ENCODE results near the gene CAPZB.

The CAPZB gene

DNA sequence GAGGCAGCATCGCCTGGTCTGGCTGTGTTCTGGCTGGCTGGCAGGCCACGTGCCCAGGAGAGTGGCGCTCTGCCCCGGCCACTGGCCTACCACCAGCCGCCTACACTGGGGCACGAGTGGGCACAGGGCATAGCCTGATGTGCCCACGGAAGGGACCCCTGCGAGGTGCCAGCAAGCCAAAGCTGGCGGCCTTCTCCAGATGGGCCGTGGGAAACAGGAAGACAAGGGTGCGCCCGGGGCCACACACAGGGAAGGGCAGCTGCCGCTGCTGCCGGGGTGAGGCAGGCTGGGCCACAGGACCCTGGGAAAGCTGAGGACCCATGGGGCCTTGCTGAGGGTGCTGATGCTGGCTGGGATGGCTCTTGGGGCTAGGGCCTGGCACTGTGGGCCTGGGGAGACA is 132.5 kb downstream of the CAPZB start:
- H3K4me1 ChIP-seq (ENCODE audit: control insufficient read depth, insufficient read depth, low read length): peaks cover 16% of the 10 kb centered on the region

GRCh38 chr1:19351873-19352272 is 133.5 kb downstream of the CAPZB start:
- Histone ChIP-seq H3K27me3 (ENCODE audit: control insufficient read depth, insufficient read depth, low read length) (no peaks in the 10 kb centered on the region), H3K4me3 (ENCODE audit: low read depth, low read length) (no peak overlapping the region), H3K4me1 (ENCODE audit: control insufficient read depth, insufficient read depth, low read length) (peaks cover 16% of the 10 kb centered on the region), H3K9ac (ENCODE audit: low read depth, low read length) (no peak overlapping the region), H3K9me3 (ENCODE audit: control insufficient read depth, insufficient read depth, low read length) (no peaks in the 10 kb centered on the region), H3K36me3 (ENCODE audit: control insufficient read depth, insufficient read depth, low read length) (peaks cover 49% of the 10 kb centered on the region)

More for the DNA sequence above, 132.5 kb downstream of the CAPZB start:
- no peak overlapping the region for H3K4me3 ChIP-seq (ENCODE audit: low read depth, low read length)
- H3K36me3 ChIP-seq (ENCODE audit: control insufficient read depth, insufficient read depth, low read length): peaks cover 49% of the 10 kb centered on the region
- H3K9me3 ChIP-seq (ENCODE audit: control insufficient read depth, insufficient read depth, low read length): no peaks in the 10 kb centered on the region
- H3K9ac ChIP-seq (ENCODE audit: low read depth, low read length): no peak overlapping the region
- H3K27me3 ChIP-seq (ENCODE audit: control insufficient read depth, insufficient read depth, low read length): no peaks in the 10 kb centered on the region

GRCh38 chr1:19350566-19350965 is 134.8 kb downstream of the CAPZB start:
- Histone ChIP-seq H3K4me1 (ENCODE audit: control insufficient read depth, insufficient read depth, low read length) (peaks cover 16% of the 10 kb centered on the region), H3K4me3 (ENCODE audit: low read depth, low read length) (no peak overlapping the region), H3K9ac (ENCODE audit: low read depth, low read length) (no peak overlapping the region), H3K27me3 (ENCODE audit: control insufficient read depth, insufficient read depth, low read length) (no peaks in the 10 kb centered on the region), H3K9me3 (ENCODE audit: control insufficient read depth, insufficient read depth, low read length) (no peaks in the 10 kb centered on the region), H3K36me3 (ENCODE audit: control insufficient read depth, insufficient read depth, low read length) (peaks cover 37% of the 10 kb centered on the region)

- Histone ChIP-seq H3K9ac (ENCODE audit: low read depth, low read length) (no peak overlapping the region), H3K4me3 (ENCODE audit: low read depth, low read length) (no peak overlapping the region), H3K36me3 (ENCODE audit: control insufficient read depth, insufficient read depth, low read length) (peaks cover 39% of the 10 kb centered on the region), H3K9me3 (ENCODE audit: control insufficient read depth, insufficient read depth, low read length) (no peaks in the 10 kb centered on the region), H3K4me1 (ENCODE audit: control insufficient read depth, insufficient read depth, low read length) (peaks cover 16% of the 10 kb centered on the region), H3K27me3 (ENCODE audit: control insufficient read depth, insufficient read depth, low read length) (no peaks in the 10 kb centered on the region)
Measured at GRCh38 chr1:19349999-19350398, 135.3 kb downstream of the CAPZB start.

DNA sequence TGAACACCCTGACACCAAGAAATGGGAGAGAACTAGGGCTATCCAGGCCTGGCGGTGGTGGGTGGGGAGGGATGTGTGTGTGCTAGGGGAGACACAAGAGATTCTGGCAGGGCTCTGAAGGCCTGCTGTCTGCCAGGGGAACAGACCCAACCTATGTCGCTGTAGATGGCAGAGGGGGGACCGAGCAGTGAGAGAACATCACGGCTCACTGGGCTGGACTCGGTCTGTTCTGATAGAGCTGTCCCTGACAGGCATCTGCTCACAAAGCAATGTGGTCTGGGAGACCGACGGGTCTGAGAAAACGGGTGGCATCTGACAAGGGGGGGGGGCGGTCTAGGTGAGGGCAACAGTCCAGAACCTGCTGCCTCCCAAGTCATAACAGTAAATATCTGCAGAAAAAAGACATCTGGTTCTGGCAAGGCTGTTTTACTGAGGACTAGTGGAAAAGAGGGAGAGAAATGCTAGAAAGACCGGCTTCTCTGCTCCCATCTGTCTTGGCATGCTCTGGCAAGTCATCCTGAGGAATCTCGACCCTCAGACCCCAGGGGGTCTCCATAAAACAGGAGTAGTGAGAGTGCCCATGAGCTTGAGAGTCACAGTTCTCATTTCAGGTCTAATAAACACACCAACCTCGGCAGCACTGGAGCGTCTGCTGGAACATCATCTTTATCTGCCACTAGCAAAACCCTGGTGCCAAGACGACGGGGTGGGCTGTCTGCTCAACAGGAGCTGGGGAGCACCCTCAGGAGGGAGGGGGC is 136.7 kb downstream of the CAPZB start:
- no peak overlapping the region for H3K9ac ChIP-seq (ENCODE audit: low read depth, low read length)
- peaks cover 4% of the 10 kb centered on the region for H3K4me1 ChIP-seq (ENCODE audit: control insufficient read depth, insufficient read depth, low read length)
- H3K27me3 ChIP-seq (ENCODE audit: control insufficient read depth, insufficient read depth, low read length): no peaks in the 10 kb centered on the region
- H3K4me3 ChIP-seq (ENCODE audit: low read depth, low read length): no peak overlapping the region
- no peaks in the 10 kb centered on the region for H3K9me3 ChIP-seq (ENCODE audit: control insufficient read depth, insufficient read depth, low read length)
- H3K36me3 ChIP-seq (ENCODE audit: control insufficient read depth, insufficient read depth, low read length): peaks cover 45% of the 10 kb centered on the region

DNA sequence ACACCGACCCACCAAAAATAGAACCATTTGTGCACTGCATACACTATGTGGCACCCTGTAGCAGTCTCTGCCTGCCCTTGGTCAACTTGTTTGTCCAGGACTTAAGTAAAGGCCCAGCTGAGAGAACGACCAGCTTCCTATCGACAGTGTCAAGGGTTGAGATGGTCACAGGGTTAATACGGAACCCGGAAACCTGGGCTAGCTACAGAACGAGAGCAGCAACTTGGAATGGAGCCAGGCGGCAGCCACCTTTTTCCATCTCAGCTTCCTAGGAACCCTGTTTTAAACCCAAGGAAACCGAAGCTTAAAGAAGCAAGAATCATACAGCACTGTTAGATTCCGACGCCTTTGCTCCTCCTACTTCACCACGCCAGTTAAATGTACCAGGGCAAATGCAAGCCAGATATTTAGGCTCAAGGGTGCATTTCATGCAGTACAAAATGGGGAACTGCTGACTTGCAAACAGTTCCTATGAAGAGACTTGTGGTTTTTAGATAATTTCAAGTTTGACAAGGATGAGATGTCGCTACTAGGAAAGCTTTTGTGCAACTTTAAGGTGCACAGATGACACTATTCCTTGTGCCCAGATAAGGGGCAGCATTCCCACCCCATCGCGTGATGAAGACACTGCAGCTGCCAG is 137.7 kb downstream of the CAPZB start:
- no peak overlapping the region for H3K9ac ChIP-seq (ENCODE audit: low read depth, low read length)
- no peak overlapping the region for H3K4me3 ChIP-seq (ENCODE audit: low read depth, low read length)
- no peaks in the 10 kb centered on the region for H3K27me3 ChIP-seq (ENCODE audit: control insufficient read depth, insufficient read depth, low read length)
- H3K4me1 ChIP-seq (ENCODE audit: control insufficient read depth, insufficient read depth, low read length): no peaks in the 10 kb centered on the region
- peaks cover 49% of the 10 kb centered on the region for H3K36me3 ChIP-seq (ENCODE audit: control insufficient read depth, insufficient read depth, low read length)
- no peaks in the 10 kb centered on the region for H3K9me3 ChIP-seq (ENCODE audit: control insufficient read depth, insufficient read depth, low read length)

DNA sequence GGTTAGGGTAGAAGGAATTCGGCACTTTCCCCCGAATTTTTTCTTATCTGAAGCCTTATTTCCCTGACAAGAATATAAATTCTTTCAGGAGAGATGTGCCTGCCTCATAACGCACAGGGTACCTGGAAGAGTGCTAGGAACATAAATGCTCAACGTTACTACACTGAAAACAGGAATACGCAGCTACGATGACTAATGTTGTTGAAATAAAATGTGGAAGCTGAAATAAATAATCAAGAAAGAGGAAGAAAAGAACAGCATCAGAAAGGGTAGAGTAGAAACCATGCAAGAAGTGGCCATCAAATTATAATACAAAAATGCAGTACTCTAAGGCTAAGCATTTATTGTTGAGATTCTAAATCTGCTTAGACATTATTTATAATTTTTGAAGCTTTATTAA is 139.3 kb downstream of the CAPZB start:
- Histone ChIP-seq H3K4me3 (ENCODE audit: low read depth, low read length) (no peak overlapping the region), H3K4me1 (ENCODE audit: control insufficient read depth, insufficient read depth, low read length) (peaks cover 4% of the 10 kb centered on the region), H3K9me3 (ENCODE audit: control insufficient read depth, insufficient read depth, low read length) (no peaks in the 10 kb centered on the region), H3K9ac (ENCODE audit: low read depth, low read length) (no peak overlapping the region), H3K27me3 (ENCODE audit: control insufficient read depth, insufficient read depth, low read length) (no peaks in the 10 kb centered on the region), H3K36me3 (ENCODE audit: control insufficient read depth, insufficient read depth, low read length) (peaks cover 44% of the 10 kb centered on the region)

- Histone ChIP-seq H3K9me3 (ENCODE audit: control insufficient read depth, insufficient read depth, low read length) (no peaks in the 10 kb centered on the region), H3K36me3 (ENCODE audit: control insufficient read depth, insufficient read depth, low read length) (peaks cover 44% of the 10 kb centered on the region), H3K4me3 (ENCODE audit: low read depth, low read length) (no peak overlapping the region), H3K9ac (ENCODE audit: low read depth, low read length) (no peak overlapping the region), H3K4me1 (ENCODE audit: control insufficient read depth, insufficient read depth, low read length) (peaks cover 5% of the 10 kb centered on the region), H3K27me3 (ENCODE audit: control insufficient read depth, insufficient read depth, low read length) (no peaks in the 10 kb centered on the region)
Measured at GRCh38 chr1:19345391-19345790, 139.9 kb downstream of the CAPZB start.

- no peaks in the 10 kb centered on the region for H3K9me3 ChIP-seq (ENCODE audit: control insufficient read depth, insufficient read depth, low read length)
- peaks cover 40% of the 10 kb centered on the region for H3K36me3 ChIP-seq (ENCODE audit: control insufficient read depth, insufficient read depth, low read length)
- H3K27me3 ChIP-seq (ENCODE audit: control insufficient read depth, insufficient read depth, low read length): no peaks in the 10 kb centered on the region
- H3K9ac ChIP-seq (ENCODE audit: low read depth, low read length): no peak overlapping the region
- no peak overlapping the region for H3K4me3 ChIP-seq (ENCODE audit: low read depth, low read length)
- H3K4me1 ChIP-seq (ENCODE audit: control insufficient read depth, insufficient read depth, low read length): peaks cover 5% of the 10 kb centered on the region
Measured at GRCh38 chr1:19344831-19345230, 140.5 kb downstream of the CAPZB start.

DNA sequence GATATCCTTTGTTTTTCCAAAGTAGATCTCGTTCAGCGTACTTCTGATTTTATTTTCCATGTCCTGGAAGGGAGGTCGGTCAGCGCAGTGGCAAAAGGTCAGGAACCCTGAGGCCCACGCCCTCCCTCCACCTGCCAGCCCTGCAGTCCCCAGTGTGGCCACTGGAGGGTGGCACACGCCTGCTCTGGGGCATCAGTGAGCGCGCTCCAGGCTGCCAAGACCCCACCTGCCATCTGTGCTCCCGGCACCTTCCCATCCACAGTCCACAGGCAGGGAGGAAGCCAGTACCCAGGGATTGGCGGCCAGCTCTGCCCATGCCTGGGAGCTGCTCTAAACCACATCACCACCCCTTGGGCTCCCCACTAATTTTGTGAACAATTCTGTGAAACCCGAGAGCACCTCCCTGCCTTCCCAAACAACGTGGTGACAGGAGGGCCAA is 140.9 kb downstream of the CAPZB start:
- Histone ChIP-seq H3K9me3 (ENCODE audit: control insufficient read depth, insufficient read depth, low read length) (no peaks in the 10 kb centered on the region), H3K36me3 (ENCODE audit: control insufficient read depth, insufficient read depth, low read length) (peaks cover 38% of the 10 kb centered on the region), H3K27me3 (ENCODE audit: control insufficient read depth, insufficient read depth, low read length) (no peaks in the 10 kb centered on the region), H3K9ac (ENCODE audit: low read depth, low read length) (no peak overlapping the region), H3K4me3 (ENCODE audit: low read depth, low read length) (no peak overlapping the region), H3K4me1 (ENCODE audit: control insufficient read depth, insufficient read depth, low read length) (peaks cover 5% of the 10 kb centered on the region)

DNA sequence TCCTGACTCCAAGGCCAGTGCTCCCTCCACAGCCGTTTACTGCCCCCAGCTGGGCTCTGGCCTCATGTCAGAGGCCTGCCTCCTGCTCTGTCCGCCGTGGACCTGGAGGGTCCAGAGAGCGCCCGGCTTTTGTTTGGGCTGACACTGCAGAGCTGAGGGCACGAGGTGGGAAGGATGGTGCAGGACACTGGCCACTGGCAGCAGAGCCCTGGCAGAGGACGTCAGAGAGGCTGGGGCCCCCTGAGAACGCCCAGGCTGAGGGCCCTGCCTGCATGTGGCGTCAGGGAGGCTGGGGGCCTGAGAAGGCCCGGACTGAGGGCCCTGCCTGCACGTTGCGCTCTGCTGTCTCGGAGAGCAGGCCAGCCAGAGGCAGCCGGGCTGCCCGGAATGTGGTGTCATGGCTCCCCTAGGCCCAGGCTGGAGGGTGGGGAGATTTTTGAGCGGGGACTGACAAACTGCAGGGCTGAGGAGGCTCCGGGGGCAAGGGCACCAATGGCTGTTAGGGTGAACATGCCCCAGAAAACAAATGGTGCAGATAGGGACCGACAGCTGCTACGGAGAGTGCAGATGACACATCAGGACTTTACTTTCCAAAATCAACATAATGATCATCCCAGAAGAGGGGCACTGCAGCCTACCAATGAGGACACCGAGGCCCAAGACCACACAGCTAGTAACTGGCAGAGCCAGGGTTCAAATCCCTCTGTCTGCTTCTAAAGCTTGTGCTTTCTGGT is 141.6 kb downstream of the CAPZB start:
- H3K4me3 ChIP-seq (ENCODE audit: low read depth, low read length): no peak overlapping the region
- no peak overlapping the region for H3K9ac ChIP-seq (ENCODE audit: low read depth, low read length)
- no peaks in the 10 kb centered on the region for H3K9me3 ChIP-seq (ENCODE audit: control insufficient read depth, insufficient read depth, low read length)
- peaks cover 5% of the 10 kb centered on the region for H3K4me1 ChIP-seq (ENCODE audit: control insufficient read depth, insufficient read depth, low read length)
- H3K27me3 ChIP-seq (ENCODE audit: control insufficient read depth, insufficient read depth, low read length): no peaks in the 10 kb centered on the region
- H3K36me3 ChIP-seq (ENCODE audit: control insufficient read depth, insufficient read depth, low read length): peaks cover 35% of the 10 kb centered on the region

Data from iPS-15b (cell line).